Calu3 (cell line): Measurements from ENCODE around the gene BMPER. TPM values are rescaled to one million over a fixed set of nuclear protein-coding genes. Genes with fewer than 3 reads are reported as not detected.

Source experiments
- BruUV-seq: library from RNA; stranded (reverse); fragments of 400-500 nt; replicated peaks from 2 replicates; lab custom pipeline; 2021; lab: Mats Ljungman, UMichigan
- CTCF ChIA-PET: fragments of 300-600 bp; sonication (Branson Sonifier 250); formaldehyde crosslinking; loops from one replicate; lab custom pipeline; 2022; ENCODE audit warnings: antibody characterized with exemption; lab: Charles Lee
- DNase-seq: peaks from one replicate; pipeline ENCODE4 v3.0.0; 2022
- H3K27ac Mint-ChIP-seq: one replicate; pipeline ENCODE4 v1.8.0; 2022; ENCODE audit warnings: mixed read lengths; ENCODE audit not compliant: unreplicated experiment
- H3K27me3 Mint-ChIP-seq: one replicate; pipeline ENCODE4 v1.8.0; 2022; ENCODE audit warnings: mixed read lengths; ENCODE audit not compliant: unreplicated experiment
- H3K36me3 Mint-ChIP-seq: one replicate; pipeline ENCODE4 v1.8.0; 2022; ENCODE audit warnings: mild to moderate bottlenecking, moderate library complexity, mixed read lengths; ENCODE audit not compliant: insufficient read depth, unreplicated experiment
- H3K4me1 Mint-ChIP-seq: one replicate; pipeline ENCODE4 v1.8.0; 2022; ENCODE audit warnings: mild to moderate bottlenecking, low read depth, mixed read lengths; ENCODE audit not compliant: unreplicated experiment
- H3K4me3 Mint-ChIP-seq: one replicate; pipeline ENCODE4 v1.8.0; 2022; ENCODE audit warnings: mild to moderate bottlenecking, low read depth, moderate library complexity, mixed read lengths; ENCODE audit not compliant: unreplicated experiment
- H3K9me3 Mint-ChIP-seq: one replicate; pipeline ENCODE4 v1.8.0; 2022; ENCODE audit warnings: low read depth, mixed read lengths; ENCODE audit not compliant: unreplicated experiment
- CTCF ChIP-seq: fragments of 200-600 bp; IDR thresholded peaks from one replicate; pipeline ENCODE4 v1.8.0; 2022; ENCODE audit warnings: antibody characterized with exemption; ENCODE audit not compliant: unreplicated experiment
- intact Hi-C: fragments of 100-400 bp; cut with micrococcal nuclease; formaldehyde crosslinking; loops from one replicate; pipeline ENCODE4 v1.10.0; 2022; ENCODE audit not compliant: unreplicated experiment
- total RNA-seq: library from RNA; stranded (reverse); gene quantifications from 2 replicates; pipeline ENCODE4 v1.2.3, GENCODE V29; 2022

Gene BMPER
- total RNA-seq, 1 experiment from 2014 or later = not detected

GRCh38 chr7:34187798-34188307 lies 282.5 kb downstream of the BMPER start:
- Mint-ChIP-seq H3K4me1 (no peaks in the 10 kb centered on the region), H3K27me3 (peaks cover 21% of the 10 kb centered on the region), H3K27ac (no peak overlapping the region), H3K9me3 (peaks cover 3% of the 10 kb centered on the region), H3K36me3 (no peaks in the 10 kb centered on the region), H3K4me3 (no peak overlapping the region)
- intact Hi-C loops = no loop called here
- CTCF ChIA-PET = interaction anchor here (1.1 kb wide), 1 partner anchor 255 kb away, joined by 3 read pairs; no protein-coding TSS in a partner anchor
- no peak for DNase-seq
- no TSS peak for BruUV-seq
- TF ChIP-seq CTCF = no peak

GRCh38 chr7:34189031-34189430 lies 283.7 kb downstream of the BMPER start:
- peaks cover 21% of the 10 kb centered on the region for H3K27me3 Mint-ChIP-seq
- CTCF ChIA-PET = no interaction called here
- H3K4me1 Mint-ChIP-seq = no peaks in the 10 kb centered on the region
- no TSS peak for BruUV-seq
- no peak overlapping the region for H3K4me3 Mint-ChIP-seq
- TF ChIP-seq CTCF = no peak
- peaks cover 3% of the 10 kb centered on the region for H3K9me3 Mint-ChIP-seq
- intact Hi-C loops = no loop called here
- H3K27ac Mint-ChIP-seq = no peak overlapping the region
- no peak for DNase-seq
- no peaks in the 10 kb centered on the region for H3K36me3 Mint-ChIP-seq

GRCh38 chr7:34190299-34190698 lies 285.0 kb downstream of the BMPER start:
- H3K4me1 Mint-ChIP-seq = no peaks in the 10 kb centered on the region
- peaks cover 21% of the 10 kb centered on the region for H3K27me3 Mint-ChIP-seq
- no peaks in the 10 kb centered on the region for H3K36me3 Mint-ChIP-seq
- CTCF ChIA-PET = interaction anchor here (0.6 kb wide), 1 partner anchor 143 kb away, joined by 3 read pairs; no protein-coding TSS in a partner anchor
- intact Hi-C loops = no loop called here
- no peak for DNase-seq
- H3K9me3 Mint-ChIP-seq = peaks cover 3% of the 10 kb centered on the region
- no peak overlapping the region for H3K4me3 Mint-ChIP-seq
- no peak for TF ChIP-seq CTCF
- H3K27ac Mint-ChIP-seq = no peak overlapping the region
- no TSS peak for BruUV-seq

- DNase-seq = no peak
- H3K36me3 Mint-ChIP-seq = no peaks in the 10 kb centered on the region
- CTCF ChIA-PET = interaction anchor here (0.6 to 0.9 kb wide), 2 partner anchors 15 to 144 kb away, joined by 3 read pairs; no protein-coding TSS in a partner anchor
- no peak overlapping the region for H3K27ac Mint-ChIP-seq
- no peaks in the 10 kb centered on the region for H3K4me1 Mint-ChIP-seq
- peaks cover 21% of the 10 kb centered on the region for H3K27me3 Mint-ChIP-seq
- BruUV-seq = no TSS peak
- H3K4me3 Mint-ChIP-seq = no peak overlapping the region
- intact Hi-C loops = no loop called here
- no peak for TF ChIP-seq CTCF
- H3K9me3 Mint-ChIP-seq = peaks cover 3% of the 10 kb centered on the region
Observed at GRCh38 chr7:34191162-34191561, 285.8 kb downstream of the BMPER start.
